Neutrophil (primary cell): ENCODE measurements around the gene TNFSF12.
A peak's percentile ranks its signal among the peaks of the same experiment; 100 is the strongest.

Experiments used
- H3K27ac ChIP-seq: fragments of 200-600 bp; sonication (generic); 2 replicates; pipeline ENCODE4 v1.5.1; 2016; ENCODE audit warnings: mild to moderate bottlenecking, moderate library complexity
- H3K27me3 ChIP-seq: fragments of 200-600 bp; sonication (generic); 2 replicates; pipeline ENCODE4 v1.6.0; 2016; ENCODE audit warnings: mild to moderate bottlenecking
- H3K36me3 ChIP-seq: fragments of 200-600 bp; sonication (generic); 2 replicates; pipeline ENCODE4 v1.5.1; 2017
- H3K4me1 ChIP-seq, 2 experiments: fragments of 200-600 bp in 1 of 2; sonication (generic) in 1 of 2; 1 replicate in 1 of 2; 2 replicates in 1 of 2; pipeline versions ENCODE4 v1.5.1 to v1.6.1; 2013 to 2016; ENCODE audit warnings: low read depth in 1 of 2, low read length in 1 of 2, mild to moderate bottlenecking in 1 of 2, moderate library complexity in 1 of 2; ENCODE audit not compliant: control insufficient read depth in 1 of 2, insufficient read depth in 1 of 2
- H3K4me3 ChIP-seq, 2 experiments: fragments of 200-600 bp in 1 of 2; sonication (generic) in 1 of 2; 1 replicate in 1 of 2; 2 replicates in 1 of 2; pipeline ENCODE4 v1.5.1; 2013 to 2016; ENCODE audit warnings: low read depth in 1 of 2, low read length in 1 of 2, mild to moderate bottlenecking in 1 of 2, moderate library complexity in 1 of 2
- H3K9me3 ChIP-seq: fragments of 200-600 bp; sonication (generic); 2 replicates; pipeline ENCODE4 v1.5.1; 2016
- CTCF ChIP-seq: fragments of 200-600 bp; sonication (generic); IDR thresholded peaks from 2 replicates; pipeline ENCODE4 v1.5.1; 2016; ENCODE audit warnings: antibody characterized with exemption

The TNFSF12 gene

DNA sequence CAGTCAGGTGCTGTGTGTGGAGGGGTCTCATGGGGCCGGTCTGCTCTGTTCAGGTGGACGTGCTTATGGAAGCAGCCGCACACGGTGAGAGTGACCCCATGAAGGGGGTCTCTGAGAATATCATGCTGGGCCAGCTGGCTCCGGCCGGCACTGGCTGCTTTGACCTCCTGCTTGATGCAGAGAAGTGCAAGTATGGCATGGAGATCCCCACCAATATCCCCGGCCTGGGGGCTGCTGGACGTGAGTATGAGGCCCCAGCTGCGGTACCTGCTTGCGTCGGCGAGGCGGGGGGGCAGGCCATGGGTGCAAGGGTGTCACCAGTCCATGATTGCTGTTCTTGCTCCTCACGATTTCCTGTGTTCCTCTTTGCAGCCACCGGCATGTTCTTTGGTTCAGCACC lies 36.8 kb upstream of the TNFSF12 start:
- H3K27me3 ChIP-seq, result no peaks in the 10 kb centered on the region
- no peak for TF ChIP-seq CTCF
- H3K27ac ChIP-seq, result no peak overlapping the region
- H3K36me3 ChIP-seq, result peaks cover 76% of the 10 kb centered on the region
- no peak overlapping the region for H3K4me3 ChIP-seq
- no peaks in the 10 kb centered on the region for H3K9me3 ChIP-seq
- peaks cover 5 to 13% of the 10 kb centered on the region in 2 experiments for H3K4me1 ChIP-seq

GRCh38 chr17:7512824-7513540 lies 35.9 kb upstream of the TNFSF12 start:
- H3K9me3 ChIP-seq, result no peaks in the 10 kb centered on the region
- H3K27ac ChIP-seq, result no peak overlapping the region
- H3K4me1 ChIP-seq, result peaks cover 5 to 13% of the 10 kb centered on the region in 2 experiments
- TF ChIP-seq CTCF, result no peak
- no peaks in the 10 kb centered on the region for H3K27me3 ChIP-seq
- H3K4me3 ChIP-seq, result no peak overlapping the region
- peaks cover 67% of the 10 kb centered on the region for H3K36me3 ChIP-seq

GRCh38 chr17:7513850-7514419 lies 34.9 kb upstream of the TNFSF12 start:
- Histone ChIP-seq H3K4me3 (no peak overlapping the region), H3K9me3 (no peaks in the 10 kb centered on the region), H3K27ac (no peak overlapping the region), H3K27me3 (no peaks in the 10 kb centered on the region), H3K4me1 (peaks cover 5 to 13% of the 10 kb centered on the region in 2 experiments), H3K36me3 (peaks cover 57% of the 10 kb centered on the region)
- TF ChIP-seq CTCF, result no peak

DNA sequence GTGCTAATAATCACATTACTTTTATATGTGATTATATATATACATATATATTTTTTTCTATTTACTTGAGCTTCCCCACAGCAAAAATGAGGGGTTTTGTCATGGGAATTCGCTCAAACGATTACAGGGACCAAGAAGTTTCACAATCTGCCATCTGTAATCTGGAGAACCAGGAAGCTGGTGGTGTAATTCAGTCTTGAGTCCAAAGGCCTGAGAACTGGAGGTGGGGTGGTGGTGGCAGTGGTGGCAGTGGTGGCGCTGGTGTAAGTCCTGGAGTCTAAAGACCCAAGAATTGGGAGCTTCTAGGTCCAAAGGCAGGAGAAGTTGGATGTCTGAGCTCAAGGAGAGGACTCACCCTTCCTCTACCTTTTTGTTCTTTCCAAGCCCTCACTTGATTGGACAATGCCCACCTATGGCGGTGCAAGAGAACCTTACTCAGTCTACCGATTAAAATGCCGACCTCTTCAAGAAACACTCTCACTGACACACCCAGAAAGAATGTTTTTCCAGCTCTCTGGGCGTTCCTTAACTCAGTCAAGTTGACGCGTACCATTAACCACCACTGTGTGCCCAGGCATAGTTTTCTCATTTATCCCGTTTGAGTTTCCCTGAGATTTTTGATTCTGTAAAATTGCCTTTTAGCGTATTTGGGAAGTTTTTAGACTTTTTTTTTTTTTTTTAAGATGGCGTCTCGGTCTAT lies 32.8 kb upstream of the TNFSF12 start:
- peaks cover 36% of the 10 kb centered on the region for H3K36me3 ChIP-seq
- no peaks in the 10 kb centered on the region for H3K9me3 ChIP-seq
- peaks cover 5 to 13% of the 10 kb centered on the region in 2 experiments for H3K4me1 ChIP-seq
- H3K27ac ChIP-seq, result peak overlapping the region; percentile 23
- no peaks in the 10 kb centered on the region for H3K27me3 ChIP-seq
- TF ChIP-seq CTCF, result no peak
- no peak overlapping the region for H3K4me3 ChIP-seq

- H3K27ac ChIP-seq, result no peak overlapping the region
- H3K9me3 ChIP-seq, result peaks cover under 1% of the 10 kb centered on the region
- H3K4me3 ChIP-seq, result no peak overlapping the region
- peak; percentile 77 for TF ChIP-seq CTCF
- no peaks in the 10 kb centered on the region for H3K27me3 ChIP-seq
- H3K36me3 ChIP-seq, result no peaks in the 10 kb centered on the region
- H3K4me1 ChIP-seq, result no peaks in the 10 kb centered on the region
Measured at GRCh38 chr17:7523033-7523432, 25.8 kb upstream of the TNFSF12 start.
